ENCODE measurements around the gene EDEM1.
"Not testable (repeated sequence)": the region's sequence is repeated elsewhere in the genome, so short reads cannot be mapped to it uniquely, and the experiment has no call there.

The EDEM1 gene

GRCh38 chr3:5144316-5144994 lies 43.1 kb upstream of the EDEM1 start:
- TF ChIP-seq CTCF (conservative IDR thresholded peaks at IDR 0.05) (no peak; the same call in 1 of the 2 replicates), ZFX (IDR thresholded peaks at IDR 0.05) (no peak)
- H3K27ac ChIP-seq = no peak overlapping the region

GRCh38 chr3:5145120-5145519 lies 42.4 kb upstream of the EDEM1 start:
- TF ChIP-seq ZFX (IDR thresholded peaks at IDR 0.05) = no peak
- TF ChIP-seq CTCF (conservative IDR thresholded peaks at IDR 0.05) = no peak
- H3K27ac ChIP-seq = no peak overlapping the region

- not testable (repeated sequence) for H3K27ac ChIP-seq
Observed at GRCh38 chr3:5147152-5147551, 40.4 kb upstream of the EDEM1 start.

GRCh38 chr3:5149306-5149880 lies 38.1 kb upstream of the EDEM1 start:
- H3K27ac ChIP-seq = no peak overlapping the region
- no peak for TF ChIP-seq ZFX (IDR thresholded peaks at IDR 0.05)
- no peak for TF ChIP-seq CTCF (conservative IDR thresholded peaks at IDR 0.05)

GRCh38 chr3:5151586-5151985 lies 35.9 kb upstream of the EDEM1 start:
- TF ChIP-seq CTCF (conservative IDR thresholded peaks at IDR 0.05) (no peak), ZFX (IDR thresholded peaks at IDR 0.05) (no peak)
- H3K27ac ChIP-seq = no peak overlapping the region

- no peak overlapping the region for H3K27ac ChIP-seq
- TF ChIP-seq ZFX (IDR thresholded peaks at IDR 0.05) = no peak
- TF ChIP-seq CTCF (conservative IDR thresholded peaks at IDR 0.05) = no peak
Observed at GRCh38 chr3:5153074-5153473, 34.4 kb upstream of the EDEM1 start.

GRCh38 chr3:5155241-5155640 lies 32.3 kb upstream of the EDEM1 start:
- TF ChIP-seq CTCF (conservative IDR thresholded peaks at IDR 0.05) (no peak), ZFX (IDR thresholded peaks at IDR 0.05) (no peak)
- no peak overlapping the region for H3K27ac ChIP-seq

- H3K27ac ChIP-seq = no peak overlapping the region
- TF ChIP-seq ZFX (IDR thresholded peaks at IDR 0.05) = no peak
- no peak for TF ChIP-seq CTCF (conservative IDR thresholded peaks at IDR 0.05)
Observed at GRCh38 chr3:5160321-5160720, 27.2 kb upstream of the EDEM1 start.
